HG03457 (cell line): ENCODE results near the gene ADNP2.

ENCODE experiments used
- ATAC-seq: cut with Tn5 transposase; IDR thresholded peaks from one replicate; pipeline ENCODE4 v1.9.1; 2021; ENCODE audit warnings: moderate number of reproducible peaks; ENCODE audit not compliant: unreplicated experiment

ADNP2 gene

DNA sequence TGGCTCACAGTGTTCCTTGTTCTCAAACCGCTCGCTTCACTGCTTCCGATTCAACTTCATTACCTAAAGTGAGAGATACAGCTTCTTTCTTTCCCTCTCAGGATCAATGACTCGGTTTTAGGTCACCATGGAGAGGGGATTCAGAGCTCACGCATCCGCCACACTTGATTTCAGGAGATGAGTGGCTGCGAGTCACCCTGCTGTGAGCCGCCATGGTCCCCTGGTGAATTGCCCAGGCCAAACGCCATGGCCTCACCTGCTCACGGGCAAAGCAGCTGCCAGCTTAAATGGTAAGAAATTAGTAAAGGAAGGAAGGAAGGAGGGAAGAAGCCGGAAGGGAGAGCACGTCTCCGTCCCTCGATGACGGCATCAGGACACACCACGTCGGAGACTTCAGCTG lies 60.5 kb downstream of the ADNP2 start:
- no peak for ATAC-seq

DNA sequence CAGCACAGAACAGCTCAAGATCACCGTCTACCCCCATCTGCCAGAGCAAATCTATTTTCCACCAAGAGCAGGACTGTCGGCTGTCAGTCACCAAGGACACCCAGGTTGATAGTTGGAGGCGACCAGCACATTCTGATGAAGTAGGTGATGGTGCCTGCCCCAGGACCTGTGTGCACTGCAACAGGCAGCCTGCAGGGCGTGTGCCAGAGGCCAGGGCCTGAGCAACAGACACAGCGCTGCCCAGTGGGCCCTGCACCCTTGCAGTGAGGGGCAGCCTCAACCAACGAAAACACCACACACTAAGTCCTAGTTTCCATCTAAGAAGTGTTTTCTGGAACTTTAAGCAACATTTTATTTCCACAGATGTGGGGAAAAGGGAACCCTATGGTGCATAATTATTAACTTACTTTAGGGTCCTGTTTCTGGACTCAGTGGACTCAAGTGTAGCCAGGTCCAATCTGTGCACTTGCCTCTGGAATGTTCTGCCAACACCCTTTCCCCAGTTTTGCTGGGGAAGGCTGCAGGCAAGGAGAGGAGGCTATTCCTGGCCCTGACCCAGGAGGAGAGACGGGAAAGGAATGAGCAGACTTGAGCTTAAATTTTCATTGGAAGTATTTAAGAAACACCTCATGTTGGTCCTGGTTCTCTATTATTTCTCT lies 61.5 kb downstream of the ADNP2 start:
- no peak for ATAC-seq

DNA sequence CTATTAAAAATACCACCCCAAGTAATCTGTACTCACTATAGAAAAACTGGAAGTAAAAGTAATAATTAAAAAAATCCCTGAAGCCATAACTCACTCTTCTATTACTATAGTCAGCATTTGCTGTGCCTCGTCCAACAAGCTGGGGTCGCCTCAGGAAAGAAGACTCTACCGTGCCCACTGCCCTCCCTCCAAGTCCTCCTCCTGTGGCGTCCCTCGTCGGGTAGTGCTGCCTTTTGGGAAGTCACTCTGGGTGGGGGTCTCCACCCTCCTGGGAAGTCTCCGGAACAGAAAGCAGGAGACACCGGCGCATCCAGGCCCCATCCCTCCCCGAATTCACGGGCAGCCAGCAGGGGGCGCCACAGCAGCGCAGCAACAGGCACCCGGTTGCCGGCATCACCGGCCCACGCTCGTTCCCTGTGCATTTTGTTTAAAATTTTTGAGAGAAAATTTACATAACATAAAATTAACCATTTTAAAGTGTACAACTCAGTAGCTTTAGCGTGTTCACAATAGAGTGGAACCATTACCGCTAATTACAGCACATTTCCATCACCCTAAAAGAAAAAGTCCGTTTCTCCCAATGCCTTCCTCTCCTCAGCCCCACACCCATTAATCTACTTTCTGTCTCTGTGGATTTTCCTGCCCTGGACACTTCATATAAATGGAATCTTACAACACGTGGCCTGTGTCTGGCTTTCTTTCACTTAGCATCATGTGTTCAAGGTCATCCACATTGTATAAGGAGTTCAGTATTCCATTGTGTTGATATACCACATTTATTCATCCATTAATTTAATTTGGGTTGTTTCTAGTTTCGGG lies 62.2 kb downstream of the ADNP2 start:
- ATAC-seq: no peak

DNA sequence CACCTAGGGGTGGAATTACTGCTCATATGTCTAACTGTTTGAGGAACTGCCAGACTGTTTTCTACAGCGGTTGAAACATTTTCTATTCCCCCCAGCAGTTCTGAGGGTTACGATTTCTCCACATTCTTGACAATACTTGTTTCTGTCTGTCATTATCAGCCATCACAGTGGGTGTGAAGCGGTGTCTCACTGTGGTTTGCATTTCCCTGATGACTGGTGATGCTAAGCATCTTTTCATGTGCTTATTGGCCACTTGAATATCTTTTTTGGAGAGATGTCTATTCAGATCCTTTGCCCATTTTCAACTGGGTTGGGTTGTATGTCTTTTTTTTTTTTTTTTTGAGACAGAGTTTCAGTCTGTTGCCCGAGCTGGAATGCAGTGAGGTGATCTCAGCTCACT lies 63.0 kb downstream of the ADNP2 start:
- no peak for ATAC-seq

DNA sequence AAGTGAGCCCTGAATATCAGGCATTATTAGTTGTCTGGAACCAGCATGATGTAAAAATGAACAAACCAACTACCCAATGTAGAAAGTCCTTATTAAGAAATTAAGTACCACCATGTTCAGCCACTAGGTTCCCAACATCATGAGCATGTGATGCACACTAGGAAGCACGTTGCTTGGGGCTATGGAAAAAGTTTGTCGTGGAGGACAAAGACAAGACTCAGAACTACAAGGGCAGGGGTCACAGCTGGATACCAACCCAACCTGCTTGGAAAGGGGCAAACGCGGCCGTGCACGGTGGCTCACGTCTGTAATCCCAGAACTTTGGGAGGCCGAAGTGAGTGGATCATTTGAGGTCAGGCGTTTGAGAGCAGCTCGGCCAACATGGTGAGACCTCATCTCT lies 64.0 kb downstream of the ADNP2 start:
- no peak for ATAC-seq

DNA sequence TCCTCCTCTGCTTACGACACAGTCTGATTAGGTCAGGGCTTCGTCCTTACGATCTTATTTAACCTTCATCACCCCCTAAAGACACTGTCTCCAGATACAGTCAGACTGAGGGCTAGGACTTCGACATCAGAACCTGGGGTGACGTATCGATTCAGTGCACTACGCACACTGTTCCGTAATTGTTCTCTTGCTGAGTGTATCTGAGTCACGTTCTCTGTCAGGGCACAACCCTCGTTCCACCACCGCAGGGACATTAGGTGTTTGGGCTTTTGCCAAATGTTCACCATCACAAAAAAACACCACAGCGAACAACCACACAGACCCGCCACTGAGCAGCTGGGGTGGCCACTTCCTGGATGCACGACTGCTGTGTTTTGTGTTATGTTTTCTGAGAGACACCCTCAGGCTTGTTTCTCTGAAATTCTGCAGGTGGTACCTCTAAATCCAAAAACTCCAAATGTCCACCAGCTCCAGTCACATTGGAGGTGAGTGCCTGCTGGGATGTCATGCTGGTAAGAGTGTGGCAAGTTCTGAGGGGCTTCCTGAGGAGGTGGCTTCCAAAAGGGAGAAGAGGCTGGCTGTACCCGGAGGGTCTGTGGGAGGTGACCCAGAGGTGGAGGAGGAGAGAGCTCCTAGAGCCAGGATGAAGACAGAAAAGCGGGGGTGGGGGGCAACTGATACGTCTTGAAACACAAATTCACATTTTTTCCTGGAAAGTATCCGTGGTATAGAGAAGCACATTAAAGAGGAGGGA lies 66.6 kb downstream of the ADNP2 start:
- no peak for ATAC-seq

DNA sequence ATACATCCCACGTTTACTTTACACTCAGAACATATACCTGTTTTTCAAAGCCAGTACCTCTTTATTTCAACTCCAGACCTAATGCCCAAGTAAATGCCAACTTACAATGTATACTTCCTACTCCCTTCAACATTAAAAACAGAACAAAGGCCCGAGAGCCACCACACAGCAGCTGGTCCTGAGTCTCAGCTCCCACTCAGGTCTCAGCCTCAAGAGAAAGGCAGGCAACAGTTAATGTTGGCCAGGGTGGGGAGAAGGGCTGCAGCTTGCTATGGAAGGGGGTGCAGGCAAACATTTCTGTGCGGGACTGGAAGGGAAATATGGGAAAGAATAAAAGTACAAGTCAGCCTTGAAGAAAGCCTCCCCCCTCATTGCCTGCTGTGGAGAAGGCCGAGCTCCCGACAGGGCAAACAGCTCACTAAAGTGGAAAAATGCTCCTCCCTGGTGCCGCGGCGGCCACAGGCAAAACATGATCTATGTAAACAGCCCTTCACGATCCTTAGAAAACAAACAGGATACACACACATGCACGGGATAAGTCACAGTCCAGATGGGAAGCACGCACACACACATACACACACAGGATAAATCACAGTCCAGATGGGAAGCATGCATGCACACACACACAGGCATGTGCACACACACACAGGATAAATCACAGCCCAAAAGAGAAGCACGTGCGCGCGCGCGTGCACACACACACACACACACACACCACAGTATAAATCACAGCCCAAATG lies 67.4 kb downstream of the ADNP2 start:
- ATAC-seq: no peak

DNA sequence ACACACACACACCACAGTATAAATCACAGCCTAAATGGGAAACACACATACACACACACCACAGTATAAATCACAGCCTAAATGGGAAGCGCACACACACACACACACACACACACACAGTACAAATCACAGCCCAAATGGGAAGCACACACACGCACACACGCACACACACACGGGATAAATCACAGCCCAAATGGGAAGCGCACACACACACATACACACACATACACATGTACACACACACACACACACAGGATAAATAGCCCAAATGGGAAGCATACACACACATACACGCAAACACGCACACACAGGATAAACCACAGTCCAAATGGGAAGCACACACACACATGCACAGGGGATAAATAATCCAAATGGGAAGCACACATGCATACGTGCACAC lies 68.1 kb downstream of the ADNP2 start:
- no peak for ATAC-seq

DNA sequence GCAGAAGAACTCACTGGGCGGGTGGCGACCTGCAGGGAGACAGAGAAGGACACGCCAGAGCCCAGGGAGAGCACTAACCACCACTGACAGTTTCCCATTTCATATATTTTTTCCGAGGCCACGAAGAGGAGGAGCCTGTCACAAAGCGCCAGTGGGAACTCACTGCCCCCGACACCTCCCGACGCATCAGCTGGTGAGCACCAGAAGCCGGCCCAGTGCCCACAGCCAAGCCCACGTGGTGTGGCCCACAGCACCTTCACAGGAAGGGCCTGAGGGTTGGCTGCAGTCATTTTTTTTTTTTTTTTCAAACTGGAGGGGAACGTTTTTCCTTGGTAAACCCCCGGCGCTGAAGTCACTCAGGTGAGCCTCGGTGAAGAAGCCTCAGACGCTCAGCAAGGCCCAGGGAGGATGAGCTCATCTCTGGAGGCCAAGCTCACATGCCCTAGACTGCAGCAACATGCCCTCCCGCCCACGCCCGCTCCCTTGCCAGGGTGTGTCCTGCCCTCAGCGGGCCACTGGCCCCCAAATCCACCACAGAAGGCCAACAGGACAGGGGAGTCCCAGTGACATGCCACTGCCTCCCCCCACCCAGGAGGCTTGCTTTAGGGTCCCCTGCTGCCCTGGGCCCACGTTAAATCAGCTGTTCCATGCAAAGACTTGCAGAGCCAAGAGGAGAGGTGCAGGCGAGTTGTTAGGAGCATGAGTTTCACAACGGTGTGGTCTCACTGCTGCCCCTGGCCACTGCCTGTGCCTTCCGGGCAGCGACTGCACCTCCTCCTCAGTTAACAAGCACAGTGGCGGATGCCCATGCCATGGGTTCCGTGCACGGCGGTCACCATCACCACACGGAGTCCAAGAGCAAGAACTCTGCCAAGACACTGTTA lies 70.1 kb downstream of the ADNP2 start:
- no peak for ATAC-seq

DNA sequence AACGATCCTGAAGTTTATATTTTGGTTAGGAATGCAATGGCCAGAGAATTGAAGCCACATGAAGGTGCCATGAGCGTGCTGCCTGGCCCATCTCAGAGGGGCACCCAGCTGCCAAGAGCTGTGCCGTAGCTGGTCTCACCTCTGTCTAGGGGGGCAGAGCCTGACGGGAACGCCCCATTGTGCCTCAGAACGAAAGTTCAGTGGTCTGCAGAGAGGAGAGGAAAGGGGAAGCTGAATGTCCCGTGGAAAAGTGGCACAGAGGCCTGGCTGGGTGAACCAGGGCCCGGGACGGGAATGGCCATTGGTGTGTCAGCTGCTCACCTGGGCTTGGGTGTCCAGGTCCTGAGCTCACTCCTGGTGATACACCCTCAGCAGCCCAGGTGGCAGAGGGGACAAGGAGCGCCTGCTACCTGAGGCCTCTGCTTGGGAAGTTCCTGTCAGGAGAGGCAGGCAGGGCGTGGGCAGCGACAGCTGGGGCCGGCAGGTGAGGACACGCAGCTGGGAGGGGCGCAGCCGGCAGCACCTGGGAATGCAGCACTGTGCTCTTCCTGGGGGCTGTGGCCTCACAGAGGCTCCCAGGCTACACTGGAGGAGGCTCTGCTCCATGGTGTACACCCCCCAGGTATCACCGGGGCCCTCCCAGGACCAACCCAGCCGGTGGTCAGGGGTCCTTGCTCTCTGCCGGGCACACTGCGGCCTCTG lies 70.9 kb downstream of the ADNP2 start:
- ATAC-seq: no peak

DNA sequence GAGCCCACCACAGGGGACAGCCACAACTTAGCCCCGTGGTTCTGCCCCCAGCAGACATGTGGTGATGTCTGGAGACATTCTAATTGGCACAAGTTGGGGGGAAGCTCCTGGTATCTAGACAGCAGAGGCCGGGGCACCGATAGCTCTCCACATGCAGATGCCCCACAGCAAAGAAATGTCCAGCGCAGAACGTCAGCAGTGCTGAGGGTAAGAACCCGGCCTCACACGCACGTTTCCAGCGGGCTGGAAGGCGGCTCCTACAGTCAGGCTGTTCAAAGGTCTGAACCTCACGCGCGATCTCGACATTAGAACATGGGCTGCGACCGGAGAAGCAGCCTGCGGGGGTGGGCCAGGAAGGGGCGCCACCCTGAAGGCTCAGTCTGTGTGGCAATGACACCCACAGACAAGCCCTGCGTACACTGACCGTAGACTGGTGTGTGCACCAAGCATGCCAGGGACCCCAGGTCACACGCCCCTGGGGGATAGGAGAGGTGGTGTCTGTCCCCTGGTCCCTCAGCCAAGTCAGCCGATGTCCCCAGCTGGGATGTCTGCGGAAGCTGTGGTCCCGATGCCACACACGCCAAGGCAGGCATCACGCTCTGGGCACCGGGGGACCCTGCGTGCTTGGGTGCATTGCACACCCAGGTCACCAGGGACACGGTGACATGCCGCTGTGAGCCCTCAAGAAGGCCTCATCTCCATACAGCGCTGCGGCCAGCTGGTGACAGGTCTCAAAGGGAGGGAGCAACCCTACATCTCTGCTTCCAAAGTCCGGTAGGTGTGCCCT lies 71.9 kb downstream of the ADNP2 start:
- no peak for ATAC-seq

DNA sequence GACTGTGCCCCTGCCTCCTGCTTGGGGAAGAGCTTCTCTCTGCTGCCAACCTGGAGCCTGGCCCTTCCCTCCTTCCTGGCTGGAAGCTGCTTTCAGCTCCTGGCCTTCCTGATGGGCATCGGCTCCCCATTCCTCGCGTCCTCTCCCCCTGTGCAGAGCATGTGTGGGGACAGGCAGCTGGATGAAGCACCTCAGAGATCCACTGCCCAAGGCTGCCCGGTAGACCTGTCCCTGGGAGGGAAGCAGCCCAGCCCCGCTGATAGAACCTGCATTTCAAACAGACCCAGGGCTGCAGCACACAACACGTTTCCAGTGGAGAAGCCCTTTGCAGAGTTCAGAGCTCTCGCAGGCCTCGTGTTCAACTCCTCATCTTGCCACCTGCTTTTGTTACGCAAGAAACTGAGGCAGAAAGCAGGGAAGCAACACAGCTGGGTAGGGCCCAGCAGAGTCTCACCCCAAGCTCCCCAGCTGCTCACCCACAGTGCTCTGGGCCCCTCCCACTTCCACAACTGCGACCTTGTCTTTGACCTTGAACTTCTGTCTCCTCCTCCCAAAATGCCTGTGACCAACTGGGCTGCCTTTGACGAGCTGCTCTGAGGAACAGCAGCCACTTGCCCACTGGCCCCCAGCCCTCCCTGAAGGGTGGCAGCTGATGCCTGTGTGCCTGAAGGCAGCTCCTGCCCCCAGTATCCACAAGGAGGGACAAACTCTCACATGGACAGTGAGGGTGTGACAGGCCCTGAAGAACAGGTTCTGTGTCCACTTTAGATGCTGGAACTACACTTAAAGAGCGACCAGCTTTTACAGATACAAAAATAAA lies 72.8 kb downstream of the ADNP2 start:
- no peak for ATAC-seq

DNA sequence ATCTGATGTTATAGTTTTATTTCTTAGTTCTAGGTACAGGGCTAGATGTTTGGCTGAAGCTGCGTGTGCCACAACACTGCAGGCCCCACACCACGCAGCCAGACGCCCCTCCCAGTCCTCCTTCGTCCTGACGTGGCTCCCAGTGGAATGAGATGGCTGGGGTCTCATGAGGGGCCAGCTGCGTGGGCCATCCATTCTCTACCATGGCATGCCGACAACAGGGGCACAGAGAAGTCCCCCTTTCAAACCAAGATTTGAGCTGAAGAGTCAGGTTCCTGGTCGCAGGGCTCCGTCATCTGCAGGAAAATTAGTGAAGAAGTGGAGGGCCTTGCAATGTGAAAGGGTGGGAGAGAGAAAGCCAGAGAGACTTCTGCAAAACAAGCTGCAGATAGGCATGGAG lies 73.8 kb downstream of the ADNP2 start:
- no peak for ATAC-seq

DNA sequence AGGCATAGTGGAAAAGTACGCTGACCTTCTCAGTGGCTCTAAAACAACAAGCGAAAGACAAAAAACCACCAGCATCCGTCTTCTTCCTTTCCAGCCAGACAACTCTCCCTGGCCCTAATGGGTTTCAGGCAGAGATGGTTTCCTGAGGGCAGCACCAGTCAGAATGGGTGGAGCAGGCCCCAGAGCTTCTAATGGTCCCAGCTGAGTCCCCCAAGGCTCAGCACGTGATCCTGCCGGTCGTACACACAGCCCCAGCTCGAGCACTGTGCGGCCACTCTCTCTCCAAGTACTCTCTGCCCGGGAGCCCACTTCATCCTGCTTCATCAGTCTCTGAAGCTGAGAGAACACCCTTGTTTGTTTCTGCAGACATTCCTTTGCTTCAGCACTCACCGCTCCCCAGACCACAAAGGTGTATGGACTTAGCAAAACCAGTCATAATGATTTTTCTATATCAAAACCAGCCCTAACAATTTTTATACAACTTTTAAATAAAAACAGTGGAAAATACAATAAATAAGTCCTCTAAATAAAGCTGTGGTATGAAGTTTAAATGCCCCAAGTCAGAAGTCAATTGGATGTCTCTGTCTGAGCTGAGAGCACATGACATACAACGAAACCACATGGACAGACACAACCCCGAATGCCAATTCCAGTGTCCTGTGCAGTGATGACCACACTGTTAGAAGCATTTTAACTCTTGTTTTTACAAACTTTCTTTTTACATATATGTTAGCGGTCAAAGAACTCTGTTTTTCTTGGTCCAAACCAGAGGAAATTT lies 74.4 kb downstream of the ADNP2 start:
- no peak for ATAC-seq

DNA sequence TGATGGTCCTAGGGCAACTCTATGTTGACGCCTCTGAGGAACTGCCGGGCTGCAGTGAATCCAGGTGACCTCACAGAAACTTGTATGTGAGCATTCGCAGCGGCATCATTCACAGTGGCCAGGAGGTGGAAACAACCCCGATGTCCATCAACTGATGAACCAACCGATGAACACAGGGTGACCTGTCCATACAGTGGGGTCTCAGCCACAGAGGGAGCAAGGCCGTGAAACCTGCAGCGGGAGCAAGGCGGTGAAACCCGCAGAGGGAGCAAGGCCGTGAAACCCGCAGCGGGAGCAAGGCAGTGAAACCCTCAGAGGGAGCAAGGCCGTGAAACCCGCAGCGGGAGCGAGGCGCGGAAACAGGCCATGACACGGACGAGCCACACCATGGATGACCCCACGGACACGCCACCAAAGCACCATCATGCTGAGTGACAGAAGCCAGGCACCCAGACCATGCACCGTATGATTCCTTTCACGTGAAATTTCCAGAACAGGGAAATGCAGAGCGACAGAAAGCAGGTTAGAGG lies 75.2 kb downstream of the ADNP2 start:
- ATAC-seq: no peak

DNA sequence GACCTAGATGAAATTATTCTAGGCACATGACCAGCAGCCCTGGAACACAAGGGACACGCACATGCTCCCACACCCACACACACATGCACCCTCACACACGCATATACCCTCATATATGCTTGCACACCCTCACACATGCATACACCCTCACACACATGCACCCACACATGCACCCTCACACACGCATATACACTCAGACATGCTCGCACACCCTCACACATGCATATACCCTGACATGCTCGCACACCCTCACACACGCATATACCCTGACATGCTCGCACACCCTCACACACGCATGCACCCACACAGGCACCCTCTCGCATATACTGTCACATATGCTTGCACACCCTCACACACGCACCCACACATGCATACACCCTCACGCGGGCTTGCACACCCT lies 76.5 kb downstream of the ADNP2 start:
- no peak for ATAC-seq
